Measurements from ENCODE around the gene HS1BP3. TPM values are rescaled to one million over a fixed set of nuclear protein-coding genes. Genes with fewer than 3 reads are reported as not detected.

Gene HS1BP3
- total and polyA plus RNA-seq, 2 of the 13 experiments (the other 11 are each of a cell fraction or from before 2014, with no cell fraction given) = 15.2 to 22.0 TPM

DNA sequence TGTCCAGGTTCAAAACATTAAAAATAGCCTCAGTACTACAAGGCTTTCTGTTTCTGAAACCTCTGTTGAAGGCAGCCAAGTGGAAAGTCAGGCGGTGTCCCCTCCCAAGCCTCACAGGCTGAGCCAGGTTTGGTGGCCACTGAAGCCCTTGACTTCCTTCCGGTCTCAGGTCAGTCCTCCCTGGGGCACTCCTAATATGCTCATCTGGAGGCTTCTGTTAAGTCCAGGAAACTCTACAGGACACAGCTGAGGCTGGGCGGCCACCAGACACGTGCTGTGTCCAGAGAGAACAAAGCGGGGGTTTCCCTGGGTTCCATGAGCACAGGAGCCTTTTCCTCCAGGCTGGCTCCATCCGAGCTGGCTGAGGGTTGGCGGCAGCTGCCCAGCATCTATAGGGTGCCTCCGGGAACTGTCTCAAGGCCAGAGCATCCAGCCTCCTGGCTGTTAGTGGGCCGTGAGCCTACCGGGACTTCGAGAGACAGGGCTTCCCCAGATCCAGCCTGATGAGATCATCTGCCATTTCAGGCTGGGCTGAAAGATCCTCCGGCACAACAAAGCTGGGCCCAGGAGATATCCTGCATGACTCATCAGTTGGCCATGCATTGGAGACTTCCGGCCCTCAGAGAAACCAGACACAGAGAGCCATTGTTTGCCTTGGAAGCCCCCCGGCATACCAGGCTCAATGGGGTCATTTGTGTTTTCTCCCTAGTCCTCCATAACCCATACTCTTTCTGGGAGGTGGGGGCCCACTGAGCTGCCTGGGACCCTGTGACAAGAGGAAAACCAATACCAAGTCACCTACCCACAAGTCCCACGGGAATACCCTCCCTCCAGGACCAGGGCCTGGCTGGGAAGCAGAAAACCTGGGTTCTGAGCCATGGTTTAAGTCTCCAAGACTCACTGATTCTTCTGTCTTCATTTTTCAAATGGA, 71.7 kb downstream of the HS1BP3 start (continued):
- TF ChIP-seq MZF1 (CRISPR knock-in tag; IDR thresholded peaks at IDR 0.05; ENCODE audit: borderline replicate concordance) = no peak; the same call in 1 of the 2 replicates
- no peak; the same call in none of the 2 replicates for TF ChIP-seq SNAI1 (CRISPR knock-in tag; IDR thresholded peaks at IDR 0.05; ENCODE audit: borderline replicate concordance)
- TF ChIP-seq, protein P1, sequence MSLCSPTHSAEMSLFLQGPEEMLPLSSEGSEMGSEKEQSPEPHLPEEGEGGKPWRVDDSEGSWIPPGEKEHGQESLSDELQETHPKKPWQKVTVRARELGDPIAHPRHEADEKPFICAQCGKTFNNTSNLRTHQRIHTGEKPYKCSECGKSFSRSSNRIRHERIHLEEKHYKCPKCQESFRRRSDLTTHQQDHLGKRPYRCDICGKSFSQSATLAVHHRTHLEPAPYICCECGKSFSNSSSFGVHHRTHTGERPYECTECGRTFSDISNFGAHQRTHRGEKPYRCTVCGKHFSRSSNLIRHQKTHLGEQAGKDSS (CRISPR knock-in tag; IDR thresholded peaks at IDR 0.05; ENCODE audit: borderline replicate concordance, low read depth) = peak; percentile 91
- TF ChIP-seq RORA (CRISPR knock-in tag; IDR thresholded peaks at IDR 0.05) = peak; percentile 73; the same call in 1 of the 2 replicates
- TF ChIP-seq RARG (CRISPR knock-in tag; IDR thresholded peaks at IDR 0.05; ENCODE audit: low read depth) = no peak
- TF ChIP-seq ZNF30 (CRISPR knock-in tag; IDR thresholded peaks at IDR 0.05) = no peak
- TF ChIP-seq, protein P2, sequence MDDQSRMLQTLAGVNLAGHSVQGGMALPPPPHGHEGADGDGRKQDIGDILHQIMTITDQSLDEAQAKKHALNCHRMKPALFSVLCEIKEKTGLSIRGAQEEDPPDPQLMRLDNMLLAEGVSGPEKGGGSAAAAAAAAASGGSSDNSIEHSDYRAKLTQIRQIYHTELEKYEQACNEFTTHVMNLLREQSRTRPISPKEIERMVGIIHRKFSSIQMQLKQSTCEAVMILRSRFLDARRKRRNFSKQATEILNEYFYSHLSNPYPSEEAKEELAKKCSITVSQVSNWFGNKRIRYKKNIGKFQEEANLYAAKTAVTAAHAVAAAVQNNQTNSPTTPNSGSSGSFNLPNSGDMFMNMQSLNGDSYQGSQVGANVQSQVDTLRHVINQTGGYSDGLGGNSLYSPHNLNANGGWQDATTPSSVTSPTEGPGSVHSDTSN (CRISPR knock-in tag; IDR thresholded peaks at IDR 0.05; ENCODE audit: borderline replicate concordance) = no peak
- no peak for TF ChIP-seq ZNF780A (CRISPR knock-in tag; IDR thresholded peaks at IDR 0.05)
- TF ChIP-seq, protein P3, sequence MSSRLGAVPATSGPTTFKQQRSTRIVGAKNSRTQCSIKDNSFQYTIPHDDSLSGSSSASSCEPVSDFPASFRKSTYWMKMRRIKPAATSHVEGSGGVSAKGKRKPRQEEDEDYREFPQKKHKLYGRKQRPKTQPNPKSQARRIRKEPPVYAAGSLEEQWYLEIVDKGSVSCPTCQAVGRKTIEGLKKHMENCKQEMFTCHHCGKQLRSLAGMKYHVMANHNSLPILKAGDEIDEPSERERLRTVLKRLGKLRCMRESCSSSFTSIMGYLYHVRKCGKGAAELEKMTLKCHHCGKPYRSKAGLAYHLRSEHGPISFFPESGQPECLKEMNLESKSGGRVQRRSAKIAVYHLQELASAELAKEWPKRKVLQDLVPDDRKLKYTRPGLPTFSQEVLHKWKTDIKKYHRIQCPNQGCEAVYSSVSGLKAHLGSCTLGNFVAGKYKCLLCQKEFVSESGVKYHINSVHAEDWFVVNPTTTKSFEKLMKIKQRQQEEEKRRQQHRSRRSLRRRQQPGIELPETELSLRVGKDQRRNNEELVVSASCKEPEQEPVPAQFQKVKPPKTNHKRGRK (CRISPR knock-in tag; IDR thresholded peaks at IDR 0.05) = 0 out of 2 replicates have a peak, but pooled peaks have one; percentile 47
- peak; percentile 95 for TF ChIP-seq HOXA3 (CRISPR knock-in tag; IDR thresholded peaks at IDR 0.05)
- TF ChIP-seq ZNF33A (CRISPR knock-in tag; IDR thresholded peaks at IDR 0.05; ENCODE audit: borderline replicate concordance) = no peak
- peak; percentile 91; the same call in 1 of the 2 replicates for TF ChIP-seq KDM5B (CRISPR knock-in tag; IDR thresholded peaks at IDR 0.05; ENCODE audit: borderline replicate concordance)
- TF ChIP-seq ATF7-NPFF (CRISPR knock-in tag; IDR thresholded peaks at IDR 0.05; ENCODE audit: low read depth) = peak; percentile 97
- peak; percentile 57 for TF ChIP-seq FOXK2 (IDR thresholded peaks at IDR 0.05)
- peak; percentile 55; the same call in 1 of the 2 replicates for TF ChIP-seq EEA1 (CRISPR knock-in tag; IDR thresholded peaks at IDR 0.05; ENCODE audit: borderline replicate concordance)
- TF ChIP-seq GLI4 (CRISPR knock-in tag; IDR thresholded peaks at IDR 0.05; ENCODE audit: borderline replicate concordance) = peak; percentile 48; the same call in 1 of the 2 replicates
- TF ChIP-seq ZNF441 (CRISPR knock-in tag; IDR thresholded peaks at IDR 0.05; ENCODE audit: borderline replicate concordance) = peak; percentile 86
- no peak for TF ChIP-seq ZNF850 (CRISPR knock-in tag; conservative IDR thresholded peaks at IDR 0.05)
- TF ChIP-seq PAX8 (CRISPR knock-in tag; IDR thresholded peaks at IDR 0.05; ENCODE audit: borderline replicate concordance) = 0 out of 2 replicates have a peak, but pooled peaks have one; percentile 68
- TF ChIP-seq ZNF879 (CRISPR knock-in tag; IDR thresholded peaks at IDR 0.05) = no peak
- peak; percentile 95 for TF ChIP-seq ZSCAN31 (CRISPR knock-in tag; IDR thresholded peaks at IDR 0.05; ENCODE audit: low read depth)
- TF ChIP-seq JUNB (CRISPR knock-in tag; IDR thresholded peaks at IDR 0.05; ENCODE audit: borderline replicate concordance) = peak; percentile 100
- TF ChIP-seq ZFP37 (CRISPR knock-in tag; IDR thresholded peaks at IDR 0.05; ENCODE audit: borderline replicate concordance) = no peak; the same call in 1 of the 2 replicates
- TF ChIP-seq RFXAP (CRISPR knock-in tag; IDR thresholded peaks at IDR 0.05; ENCODE audit: borderline replicate concordance) = no peak; the same call in 1 of the 2 replicates
- TF ChIP-seq ZNF672 (CRISPR knock-in tag; IDR thresholded peaks at IDR 0.05) = no peak
- no peak for TF ChIP-seq POLR2AphosphoS2 (IDR thresholded peaks at IDR 0.05; ENCODE audit: low read depth, low read length)

All from HepG2 (cell line).